Loucy (cell line): ENCODE results near the gene FOSL1.

Experiments
- EZH2phosphoT487 ChIP-seq: fragments of 200-600 bp; IDR thresholded peaks from 2 replicates; pipeline ENCODE4 v1.6.1; 2018; ENCODE audit warnings: antibody characterized with exemption, mild to moderate bottlenecking, moderate library complexity, borderline replicate concordance
- TF ChIP-seq, protein P1 (sequence below): fragments of 200-600 bp; sonication (generic); conservative IDR thresholded peaks from 2 replicates; pipeline ENCODE4 v1.5.1; 2014; ENCODE audit warnings: mild to moderate bottlenecking, antibody characterized with exemption, low read length

DNA sequence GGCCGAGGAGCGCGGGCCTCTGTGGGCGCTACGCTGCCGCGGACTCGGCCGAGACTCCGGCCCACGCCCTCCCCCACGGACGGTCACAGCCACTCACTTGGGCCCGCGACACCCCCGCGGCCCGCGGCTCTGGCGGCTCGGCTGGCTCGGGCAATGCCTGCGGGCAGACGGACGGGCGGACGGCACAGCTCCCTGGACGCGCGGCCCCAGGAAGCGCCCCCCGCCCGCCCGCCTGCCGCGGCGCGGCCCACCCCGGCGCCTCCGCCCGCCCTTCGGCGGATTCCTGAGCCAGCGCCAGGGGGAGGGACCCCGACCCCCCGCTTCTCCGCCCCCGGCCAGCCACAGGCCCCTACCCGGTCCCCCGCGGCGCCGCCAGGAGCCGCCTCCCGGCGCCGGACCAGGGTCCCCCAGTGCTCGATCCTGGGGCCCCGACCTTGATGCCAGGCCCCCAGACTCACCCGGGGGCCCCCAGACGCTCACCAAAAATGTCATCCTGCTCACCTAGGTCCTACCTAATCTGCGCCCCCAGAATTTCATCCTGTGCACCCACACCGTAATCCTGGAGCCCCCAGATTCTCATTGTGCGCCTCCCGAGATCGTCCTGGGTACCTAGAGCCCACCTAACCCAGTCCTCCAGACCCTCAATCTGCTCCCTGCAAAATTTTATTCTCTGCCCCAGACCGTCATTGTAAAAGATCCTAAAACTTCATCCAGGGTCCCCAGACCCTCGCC is 27.4 kb downstream of the FOSL1 start, which contains the start of gene EFEMP2:
- TF ChIP-seq, protein P1, sequence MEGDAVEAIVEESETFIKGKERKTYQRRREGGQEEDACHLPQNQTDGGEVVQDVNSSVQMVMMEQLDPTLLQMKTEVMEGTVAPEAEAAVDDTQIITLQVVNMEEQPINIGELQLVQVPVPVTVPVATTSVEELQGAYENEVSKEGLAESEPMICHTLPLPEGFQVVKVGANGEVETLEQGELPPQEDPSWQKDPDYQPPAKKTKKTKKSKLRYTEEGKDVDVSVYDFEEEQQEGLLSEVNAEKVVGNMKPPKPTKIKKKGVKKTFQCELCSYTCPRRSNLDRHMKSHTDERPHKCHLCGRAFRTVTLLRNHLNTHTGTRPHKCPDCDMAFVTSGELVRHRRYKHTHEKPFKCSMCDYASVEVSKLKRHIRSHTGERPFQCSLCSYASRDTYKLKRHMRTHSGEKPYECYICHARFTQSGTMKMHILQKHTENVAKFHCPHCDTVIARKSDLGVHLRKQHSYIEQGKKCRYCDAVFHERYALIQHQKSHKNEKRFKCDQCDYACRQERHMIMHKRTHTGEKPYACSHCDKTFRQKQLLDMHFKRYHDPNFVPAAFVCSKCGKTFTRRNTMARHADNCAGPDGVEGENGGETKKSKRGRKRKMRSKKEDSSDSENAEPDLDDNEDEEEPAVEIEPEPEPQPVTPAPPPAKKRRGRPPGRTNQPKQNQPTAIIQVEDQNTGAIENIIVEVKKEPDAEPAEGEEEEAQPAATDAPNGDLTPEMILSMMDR, result no peak
- TF ChIP-seq EZH2phosphoT487, result no peak
